ENCODE measurements around the gene CENPO.

GRCh38 chr2:24814516-24814915, 21.3 kb downstream of the CENPO start:
- no peak for TF ChIP-seq CTCF (IDR thresholded peaks at IDR 0.05; ENCODE audit: poor library complexity)
- no peak for TF ChIP-seq EZH2 (IDR thresholded peaks at IDR 0.05; ENCODE audit: borderline replicate concordance)
